ENCODE data around the gene TBC1D5.

DNA sequence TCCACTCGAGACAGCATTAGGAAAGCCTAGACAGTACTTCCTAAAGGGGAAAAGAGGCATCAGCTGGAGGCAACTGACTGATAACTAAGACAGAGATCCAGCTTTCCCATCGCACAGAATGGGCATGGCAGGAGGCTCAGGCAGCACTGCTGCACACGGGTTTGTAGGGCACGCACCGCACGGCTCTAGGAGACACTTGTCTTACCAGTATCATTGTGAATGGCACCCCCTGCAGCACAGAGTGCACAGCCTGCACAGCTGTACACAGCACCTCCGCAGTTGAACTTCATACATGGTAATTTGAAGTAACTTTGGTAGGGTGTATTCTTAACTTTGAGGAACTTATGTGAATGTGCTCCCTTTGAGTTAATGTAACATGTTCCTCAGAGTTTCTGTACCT lies 576.1 kb downstream of the TBC1D5 start:
- TF ChIP-seq, protein P1, sequence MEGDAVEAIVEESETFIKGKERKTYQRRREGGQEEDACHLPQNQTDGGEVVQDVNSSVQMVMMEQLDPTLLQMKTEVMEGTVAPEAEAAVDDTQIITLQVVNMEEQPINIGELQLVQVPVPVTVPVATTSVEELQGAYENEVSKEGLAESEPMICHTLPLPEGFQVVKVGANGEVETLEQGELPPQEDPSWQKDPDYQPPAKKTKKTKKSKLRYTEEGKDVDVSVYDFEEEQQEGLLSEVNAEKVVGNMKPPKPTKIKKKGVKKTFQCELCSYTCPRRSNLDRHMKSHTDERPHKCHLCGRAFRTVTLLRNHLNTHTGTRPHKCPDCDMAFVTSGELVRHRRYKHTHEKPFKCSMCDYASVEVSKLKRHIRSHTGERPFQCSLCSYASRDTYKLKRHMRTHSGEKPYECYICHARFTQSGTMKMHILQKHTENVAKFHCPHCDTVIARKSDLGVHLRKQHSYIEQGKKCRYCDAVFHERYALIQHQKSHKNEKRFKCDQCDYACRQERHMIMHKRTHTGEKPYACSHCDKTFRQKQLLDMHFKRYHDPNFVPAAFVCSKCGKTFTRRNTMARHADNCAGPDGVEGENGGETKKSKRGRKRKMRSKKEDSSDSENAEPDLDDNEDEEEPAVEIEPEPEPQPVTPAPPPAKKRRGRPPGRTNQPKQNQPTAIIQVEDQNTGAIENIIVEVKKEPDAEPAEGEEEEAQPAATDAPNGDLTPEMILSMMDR (IDR thresholded peaks at IDR 0.05) = no peak
- no peak for TF ChIP-seq EZH2phosphoT487 (IDR thresholded peaks at IDR 0.05)

All from neural progenitor cell (in vitro differentiated cells).